PC-9 (cell line): ENCODE measurements around the gene PIGM. TPM values are rescaled to one million over a fixed set of nuclear protein-coding genes. Genes with fewer than 3 reads are reported as not detected.
A peak's percentile ranks its signal among the peaks of the same experiment; 100 is the strongest.

ENCODE experiments used
- BruUV-seq: library from RNA; stranded (reverse); fragments of 400-500 nt; replicated peaks from 2 replicates; lab custom pipeline; 2021; lab: Mats Ljungman, UMichigan
- CTCF ChIA-PET: fragments of 300-600 bp; sonication (Branson Sonifier 250); formaldehyde crosslinking; loops from one replicate; lab custom pipeline; 2022; ENCODE audit warnings: antibody characterized with exemption; lab: Charles Lee
- POLR2A ChIA-PET: fragments of 300-600 bp; sonication (Branson Sonifier 250); formaldehyde crosslinking; loops from one replicate; lab custom pipeline; 2022; ENCODE audit warnings: antibody characterized with exemption; ENCODE audit not compliant: unreplicated experiment; lab: Charles Lee
- DNase-seq, 2 experiments: peaks; one replicate each; pipeline versions ENCODE4 v3.0.0 to v3.0.0-alpha.2; 2015 to 2022; ENCODE audit warnings: mixed read lengths in 1 of 2
- H2AFZ ChIP-seq: fragments of 200-600 bp; sonication (generic); 2 replicates; pipeline ENCODE4 v1.8.1; 2017; ENCODE audit warnings: antibody characterized with exemption
- H3F3A ChIP-seq: fragments of 200-600 bp; sonication (generic); 2 replicates; pipeline ENCODE4 v1.8.1; 2017; ENCODE audit warnings: antibody characterized with exemption, mild to moderate bottlenecking, low read depth; ENCODE audit not compliant: insufficient read depth
- H3K27ac ChIP-seq: fragments of 200-600 bp; sonication (generic); 2 replicates; pipeline ENCODE4 v1.6.1; 2016; ENCODE audit warnings: mixed run types
- H3K27me3 ChIP-seq: fragments of 200-600 bp; sonication (generic); 2 replicates; pipeline ENCODE4 v1.6.1; 2016; ENCODE audit warnings: low read depth, mixed run types; ENCODE audit not compliant: insufficient read depth
- H3K36me3 ChIP-seq: fragments of 200-600 bp; sonication (generic); 2 replicates; pipeline ENCODE4 v1.6.1; 2016; ENCODE audit warnings: low read depth, mixed run types
- H3K4me1 ChIP-seq: fragments of 200-600 bp; sonication (generic); replicated peaks from 2 replicates; pipeline ENCODE4 v1.6.1; 2016; ENCODE audit warnings: mixed run types; ENCODE audit not compliant: insufficient read depth
- H3K4me2 ChIP-seq: fragments of 200-600 bp; sonication (generic); 2 replicates; pipeline ENCODE4 v1.6.1; 2017; ENCODE audit warnings: mixed run types
- H3K4me3 ChIP-seq: fragments of 200-600 bp; sonication (generic); 2 replicates; pipeline ENCODE4 v1.6.1; 2016; ENCODE audit warnings: mixed run types
- H3K79me2 ChIP-seq: fragments of 200-600 bp; sonication (generic); 2 replicates; pipeline ENCODE4 v1.6.1; 2017; ENCODE audit warnings: low read depth, mixed run types
- H3K9me2 ChIP-seq: fragments of 200-600 bp; sonication (generic); 2 replicates; pipeline ENCODE4 v1.8.1; 2017; ENCODE audit warnings: mild to moderate bottlenecking; ENCODE audit not compliant: insufficient read depth
- H3K9me3 ChIP-seq: fragments of 200-600 bp; sonication (generic); 2 replicates; pipeline ENCODE4 v1.8.1; 2016; ENCODE audit warnings: low read depth; ENCODE audit not compliant: insufficient read depth
- H4K20me1 ChIP-seq: fragments of 200-600 bp; sonication (generic); 2 replicates; pipeline ENCODE4 v1.8.1; 2017; ENCODE audit not compliant: insufficient read depth
- EZH2 ChIP-seq: fragments of 200-600 bp; sonication (generic); IDR thresholded peaks from 2 replicates; pipeline ENCODE4 v1.8.0; 2017; ENCODE audit warnings: antibody characterized with exemption, low read depth
- intact Hi-C: fragments of 100-400 bp; cut with micrococcal nuclease; formaldehyde crosslinking; loops from one replicate; pipeline ENCODE4 v1.10.0; 2022; ENCODE audit not compliant: unreplicated experiment
- total RNA-seq: library from RNA; stranded (reverse); gene quantifications from 2 replicates; pipeline ENCODE4 v1.2.3, GENCODE V29; 2021
- TF ChIP-seq, protein P1 (sequence below): fragments of 200-600 bp; sonication (generic); conservative IDR thresholded peaks from 2 replicates; pipeline ENCODE4 v1.6.1; 2017; ENCODE audit warnings: mixed run types, antibody characterized with exemption, mild to moderate bottlenecking, moderate library complexity

PIGM gene
- total RNA-seq, 1 experiment from 2014 or later, result 4.0 TPM

DNA sequence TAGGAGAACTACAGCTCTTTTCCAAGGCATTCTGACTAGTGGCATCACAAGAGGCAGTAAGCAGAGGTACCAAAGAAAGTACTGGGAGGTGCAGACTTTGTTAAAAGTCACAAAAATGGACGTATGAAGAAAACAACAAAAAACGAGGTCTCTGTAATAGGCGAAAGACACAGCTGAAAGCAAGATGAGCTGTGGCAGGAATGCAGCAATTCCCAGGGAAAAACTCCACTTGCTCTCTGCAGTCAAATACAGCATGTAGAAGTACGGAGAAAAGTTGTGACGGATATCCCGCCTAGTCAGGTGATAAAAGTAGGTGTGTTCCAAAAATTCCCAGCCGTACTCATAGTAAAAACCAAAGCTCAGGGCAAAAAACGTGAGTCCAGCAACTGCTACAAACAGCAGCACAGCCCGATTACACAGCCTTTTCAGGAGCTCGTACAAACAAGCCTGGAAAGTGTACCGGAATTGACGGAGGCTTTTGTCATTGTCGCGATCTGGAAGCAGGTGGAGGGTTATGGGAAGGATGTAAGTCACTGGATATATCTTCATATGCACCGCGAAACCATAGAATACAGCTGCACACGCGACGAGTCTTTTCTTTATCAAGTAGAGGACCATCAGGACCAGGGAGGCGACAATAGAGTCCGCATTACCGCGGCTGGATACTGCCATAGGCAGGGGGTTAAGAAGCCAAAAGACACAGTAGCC lies 979 bp downstream of the PIGM start:
- no peaks in the 10 kb centered on the region for H3K27me3 ChIP-seq
- peaks cover 19% of the 10 kb centered on the region for H3K4me1 ChIP-seq
- POLR2A ChIA-PET, result interaction anchor here (0.5 to 0.7 kb wide), 3 partner anchors 105 to 303 kb away, joined by 3 to 6 read pairs (median 4); partner anchors contain the start of gene TAGLN2
- H3K9me3 ChIP-seq, result no peaks in the 10 kb centered on the region
- BruUV-seq, result TSS peak; percentile 50
- peak overlapping the region; percentile 97 for H2AFZ ChIP-seq
- intact Hi-C loops, result loop anchor here (5.0 kb wide), 1 partner anchor 176 kb away; the partner anchor contains the start of gene PEA15
- CTCF ChIA-PET, result interaction anchor here (0.6 to 1.3 kb wide), 2 partner anchors 23 kb away, joined by 6 read pairs; no protein-coding TSS in a partner anchor
- H3K4me2 ChIP-seq, result peak overlapping the region; percentile 95
- TF ChIP-seq EZH2, result no peak
- TF ChIP-seq, protein P1, sequence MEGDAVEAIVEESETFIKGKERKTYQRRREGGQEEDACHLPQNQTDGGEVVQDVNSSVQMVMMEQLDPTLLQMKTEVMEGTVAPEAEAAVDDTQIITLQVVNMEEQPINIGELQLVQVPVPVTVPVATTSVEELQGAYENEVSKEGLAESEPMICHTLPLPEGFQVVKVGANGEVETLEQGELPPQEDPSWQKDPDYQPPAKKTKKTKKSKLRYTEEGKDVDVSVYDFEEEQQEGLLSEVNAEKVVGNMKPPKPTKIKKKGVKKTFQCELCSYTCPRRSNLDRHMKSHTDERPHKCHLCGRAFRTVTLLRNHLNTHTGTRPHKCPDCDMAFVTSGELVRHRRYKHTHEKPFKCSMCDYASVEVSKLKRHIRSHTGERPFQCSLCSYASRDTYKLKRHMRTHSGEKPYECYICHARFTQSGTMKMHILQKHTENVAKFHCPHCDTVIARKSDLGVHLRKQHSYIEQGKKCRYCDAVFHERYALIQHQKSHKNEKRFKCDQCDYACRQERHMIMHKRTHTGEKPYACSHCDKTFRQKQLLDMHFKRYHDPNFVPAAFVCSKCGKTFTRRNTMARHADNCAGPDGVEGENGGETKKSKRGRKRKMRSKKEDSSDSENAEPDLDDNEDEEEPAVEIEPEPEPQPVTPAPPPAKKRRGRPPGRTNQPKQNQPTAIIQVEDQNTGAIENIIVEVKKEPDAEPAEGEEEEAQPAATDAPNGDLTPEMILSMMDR, result no peak
- H3K9me2 ChIP-seq, result no peaks in the 10 kb centered on the region
- peaks cover 15% of the 10 kb centered on the region for H3K79me2 ChIP-seq
- H3K36me3 ChIP-seq, result no peaks in the 10 kb centered on the region
- no peaks in the 10 kb centered on the region for H3F3A ChIP-seq
- peak overlapping the region; percentile 83 for H3K4me3 ChIP-seq
- DNase-seq, result no peak
- no peaks in the 10 kb centered on the region for H4K20me1 ChIP-seq
- H3K27ac ChIP-seq, result peak overlapping the region; percentile 37; the same call in 1 of the 2 replicates

DNA sequence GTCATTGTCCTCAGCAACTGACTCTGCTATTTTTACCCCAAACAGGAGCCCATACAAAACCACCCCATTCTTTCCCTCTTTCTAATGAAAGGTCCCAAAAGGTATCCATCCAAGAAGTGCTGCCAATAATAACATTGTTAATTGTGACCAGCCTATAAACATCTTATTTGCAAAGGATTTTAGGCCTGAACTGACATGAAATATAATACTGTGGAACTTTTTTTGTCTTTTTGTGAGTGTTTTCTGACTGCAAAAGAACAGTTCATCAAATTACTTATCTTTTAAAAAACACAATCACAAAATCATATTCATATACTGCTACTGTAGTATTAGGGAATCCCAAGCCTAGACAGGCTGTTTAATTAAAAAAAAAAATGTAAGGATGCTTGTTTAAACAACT lies 3.4 kb downstream of the PIGM start:
- H3K27me3 ChIP-seq, result no peaks in the 10 kb centered on the region
- no peak for DNase-seq
- BruUV-seq, result no TSS peak
- intact Hi-C loops, result no loop called here
- peaks cover 15% of the 10 kb centered on the region for H3K79me2 ChIP-seq
- no peaks in the 10 kb centered on the region for H3K9me2 ChIP-seq
- TF ChIP-seq, protein P1, result no peak
- no peak for TF ChIP-seq EZH2
- no peaks in the 10 kb centered on the region for H3K36me3 ChIP-seq
- H3K4me1 ChIP-seq, result peaks cover 19% of the 10 kb centered on the region
- H3K4me2 ChIP-seq, result no peak overlapping the region
- no peak overlapping the region for H2AFZ ChIP-seq
- H4K20me1 ChIP-seq, result no peaks in the 10 kb centered on the region
- H3K4me3 ChIP-seq, result no peak overlapping the region
- ChIA-PET POLR2A (no interaction called here), CTCF (no interaction called here)
- H3K27ac ChIP-seq, result no peak overlapping the region
- no peaks in the 10 kb centered on the region for H3K9me3 ChIP-seq
- H3F3A ChIP-seq, result no peaks in the 10 kb centered on the region

DNA sequence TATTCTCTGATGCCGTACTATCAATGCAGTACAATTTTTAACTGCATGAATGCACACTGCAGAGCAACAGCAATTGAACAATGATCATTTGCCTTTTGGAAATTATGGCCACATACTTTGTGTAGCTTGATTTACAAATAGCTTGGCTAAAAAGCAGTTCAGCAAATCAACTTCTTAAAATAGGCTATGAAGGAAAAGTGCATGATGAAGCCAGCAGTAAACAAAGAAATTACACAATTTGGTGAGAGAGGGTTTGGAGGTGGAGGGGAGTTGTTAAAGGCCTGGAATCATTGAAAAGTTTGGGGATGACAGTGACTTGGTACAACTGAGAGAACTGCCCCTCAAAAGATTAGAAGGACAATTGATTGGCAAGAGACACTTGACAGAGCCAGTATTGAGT lies 6.5 kb downstream of the PIGM start:
- Histone ChIP-seq H2AFZ (no peak overlapping the region), H3F3A (no peaks in the 10 kb centered on the region), H3K9me3 (no peaks in the 10 kb centered on the region), H3K4me2 (no peak overlapping the region), H3K27ac (no peak overlapping the region), H3K79me2 (peaks cover 7% of the 10 kb centered on the region), H3K4me1 (peaks cover 8% of the 10 kb centered on the region), H3K9me2 (no peaks in the 10 kb centered on the region), H3K27me3 (no peaks in the 10 kb centered on the region), H4K20me1 (no peaks in the 10 kb centered on the region), H3K4me3 (no peak overlapping the region), H3K36me3 (no peaks in the 10 kb centered on the region)
- intact Hi-C loops, result no loop called here
- TF ChIP-seq, protein P1, result no peak
- no peak for TF ChIP-seq EZH2
- no peak for DNase-seq
- CTCF ChIA-PET, result interaction anchor here (0.7 kb wide), 1 partner anchor 9 kb away, joined by 3 read pairs; no protein-coding TSS in a partner anchor
- POLR2A ChIA-PET, result no interaction called here
- BruUV-seq, result no TSS peak
